Neural cell (in vitro differentiated cells): Measurements from ENCODE around the gene THBD.

ENCODE experiments used
- EP300 ChIP-seq: fragments of 450-650 bp; conservative IDR thresholded peaks from 2 replicates; pipeline ENCODE4 v1.6.1; 2014; ENCODE audit warnings: antibody characterized with exemption, mild to moderate bottlenecking, moderate library complexity; ENCODE audit not compliant: poor library complexity, severe bottlenecking
- EZH2 ChIP-seq: fragments of 200-600, 300-800 bp; shearing (Covaris generic), sonication (generic); IDR thresholded peaks from 2 replicates; pipeline ENCODE4 v1.6.1; 2014; ENCODE audit warnings: antibody characterized with exemption, low read length, borderline replicate concordance, mild to moderate bottlenecking; ENCODE audit not compliant: insufficient read depth, poor library complexity, severe bottlenecking
- MXI1 ChIP-seq: fragments of 450-650 bp; conservative IDR thresholded peaks from 2 replicates; pipeline ENCODE4 v1.6.1; 2014; ENCODE audit warnings: antibody characterized with exemption, mild to moderate bottlenecking; ENCODE audit not compliant: poor library complexity, severe bottlenecking
- POLR2AphosphoS5 ChIP-seq: IDR thresholded peaks from 2 replicates; pipeline ENCODE4 v1.6.1; 2012
- SMC3 ChIP-seq: fragments of 450-650 bp; conservative IDR thresholded peaks from 2 replicates; pipeline ENCODE4 v1.6.1; 2014; ENCODE audit warnings: antibody characterized with exemption, mild to moderate bottlenecking, moderate library complexity; ENCODE audit not compliant: poor library complexity
- TAF1 ChIP-seq: IDR thresholded peaks from 2 replicates; pipeline ENCODE4 v1.6.1; 2012; ENCODE audit warnings: low read depth
- TF ChIP-seq, protein P1 (sequence below): fragments of 450-650 bp; IDR thresholded peaks from 2 replicates; pipeline ENCODE4 v1.5.1; 2014; ENCODE audit warnings: antibody characterized with exemption, mild to moderate bottlenecking, moderate library complexity; ENCODE audit not compliant: poor library complexity, severe bottlenecking
- TF ChIP-seq, protein P2 (sequence below): IDR thresholded peaks from 2 replicates; pipeline ENCODE4 v1.6.1; 2012; ENCODE audit warnings: borderline replicate concordance

DNA sequence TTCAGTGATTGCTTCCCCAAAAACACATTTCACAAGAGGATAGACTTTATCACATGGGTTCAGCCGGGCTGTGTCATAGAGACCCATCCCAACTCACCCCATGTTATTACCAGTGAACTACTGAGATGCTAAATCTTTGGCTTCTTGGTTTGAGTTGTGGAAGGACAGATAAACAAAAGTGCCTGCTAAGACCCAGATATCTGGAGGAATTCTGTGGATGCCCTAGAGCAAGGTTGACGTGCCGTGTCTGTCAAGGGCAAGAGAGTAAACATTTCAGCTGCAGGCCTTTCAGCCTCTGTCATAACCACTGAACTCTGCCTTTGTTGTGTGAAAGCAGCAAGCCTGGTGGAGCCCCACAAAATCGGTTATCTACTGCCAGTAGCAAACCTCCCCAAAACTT lies 11.2 kb upstream of the THBD start:
- TF ChIP-seq, protein P1, sequence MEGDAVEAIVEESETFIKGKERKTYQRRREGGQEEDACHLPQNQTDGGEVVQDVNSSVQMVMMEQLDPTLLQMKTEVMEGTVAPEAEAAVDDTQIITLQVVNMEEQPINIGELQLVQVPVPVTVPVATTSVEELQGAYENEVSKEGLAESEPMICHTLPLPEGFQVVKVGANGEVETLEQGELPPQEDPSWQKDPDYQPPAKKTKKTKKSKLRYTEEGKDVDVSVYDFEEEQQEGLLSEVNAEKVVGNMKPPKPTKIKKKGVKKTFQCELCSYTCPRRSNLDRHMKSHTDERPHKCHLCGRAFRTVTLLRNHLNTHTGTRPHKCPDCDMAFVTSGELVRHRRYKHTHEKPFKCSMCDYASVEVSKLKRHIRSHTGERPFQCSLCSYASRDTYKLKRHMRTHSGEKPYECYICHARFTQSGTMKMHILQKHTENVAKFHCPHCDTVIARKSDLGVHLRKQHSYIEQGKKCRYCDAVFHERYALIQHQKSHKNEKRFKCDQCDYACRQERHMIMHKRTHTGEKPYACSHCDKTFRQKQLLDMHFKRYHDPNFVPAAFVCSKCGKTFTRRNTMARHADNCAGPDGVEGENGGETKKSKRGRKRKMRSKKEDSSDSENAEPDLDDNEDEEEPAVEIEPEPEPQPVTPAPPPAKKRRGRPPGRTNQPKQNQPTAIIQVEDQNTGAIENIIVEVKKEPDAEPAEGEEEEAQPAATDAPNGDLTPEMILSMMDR: no peak
- TF ChIP-seq EZH2: no peak
- TF ChIP-seq EP300: no peak
- TF ChIP-seq, protein P2, sequence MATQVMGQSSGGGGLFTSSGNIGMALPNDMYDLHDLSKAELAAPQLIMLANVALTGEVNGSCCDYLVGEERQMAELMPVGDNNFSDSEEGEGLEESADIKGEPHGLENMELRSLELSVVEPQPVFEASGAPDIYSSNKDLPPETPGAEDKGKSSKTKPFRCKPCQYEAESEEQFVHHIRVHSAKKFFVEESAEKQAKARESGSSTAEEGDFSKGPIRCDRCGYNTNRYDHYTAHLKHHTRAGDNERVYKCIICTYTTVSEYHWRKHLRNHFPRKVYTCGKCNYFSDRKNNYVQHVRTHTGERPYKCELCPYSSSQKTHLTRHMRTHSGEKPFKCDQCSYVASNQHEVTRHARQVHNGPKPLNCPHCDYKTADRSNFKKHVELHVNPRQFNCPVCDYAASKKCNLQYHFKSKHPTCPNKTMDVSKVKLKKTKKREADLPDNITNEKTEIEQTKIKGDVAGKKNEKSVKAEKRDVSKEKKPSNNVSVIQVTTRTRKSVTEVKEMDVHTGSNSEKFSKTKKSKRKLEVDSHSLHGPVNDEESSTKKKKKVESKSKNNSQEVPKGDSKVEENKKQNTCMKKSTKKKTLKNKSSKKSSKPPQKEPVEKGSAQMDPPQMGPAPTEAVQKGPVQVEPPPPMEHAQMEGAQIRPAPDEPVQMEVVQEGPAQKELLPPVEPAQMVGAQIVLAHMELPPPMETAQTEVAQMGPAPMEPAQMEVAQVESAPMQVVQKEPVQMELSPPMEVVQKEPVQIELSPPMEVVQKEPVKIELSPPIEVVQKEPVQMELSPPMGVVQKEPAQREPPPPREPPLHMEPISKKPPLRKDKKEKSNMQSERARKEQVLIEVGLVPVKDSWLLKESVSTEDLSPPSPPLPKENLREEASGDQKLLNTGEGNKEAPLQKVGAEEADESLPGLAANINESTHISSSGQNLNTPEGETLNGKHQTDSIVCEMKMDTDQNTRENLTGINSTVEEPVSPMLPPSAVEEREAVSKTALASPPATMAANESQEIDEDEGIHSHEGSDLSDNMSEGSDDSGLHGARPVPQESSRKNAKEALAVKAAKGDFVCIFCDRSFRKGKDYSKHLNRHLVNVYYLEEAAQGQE: no peak
- TF ChIP-seq POLR2AphosphoS5: no peak
- no peak for TF ChIP-seq TAF1
- no peak for TF ChIP-seq SMC3
- no peak for TF ChIP-seq MXI1
